22Rv1 (cell line): ENCODE measurements around the gene OR51F2.
"Not testable (repeated sequence)": the region's sequence is repeated elsewhere in the genome, so short reads cannot be mapped to it uniquely, and the experiment has no call there.

ENCODE experiments used
- H3K27ac ChIP-seq: fragments of 450-650 bp; 2 replicates; pipeline ENCODE4 v1.5.1; 2017
- CTCF ChIP-seq: fragments of 450-650 bp; IDR thresholded peaks from 2 replicates; pipeline ENCODE4 v1.5.1; 2017; ENCODE audit warnings: mild to moderate bottlenecking
- ZFX ChIP-seq: fragments of 450-650 bp; IDR thresholded peaks from 2 replicates; pipeline ENCODE4 v1.6.1; 2017; ENCODE audit warnings: antibody characterized with exemption, borderline replicate concordance

OR51F2 gene

GRCh38 chr11:4821021-4821420 lies at the start of gene OR51F2:
OR51F2 (plus strand) TSS chr11:4821321; CDS start chr11:4821422, 101 bp downstream.
- no peak within 1 kb of the TSS for H3K27ac ChIP-seq
- TF ChIP-seq CTCF (no peak), ZFX (no peak)

GRCh38 chr11:4782454-4782853 lies 38.7 kb upstream of the OR51F2 start:
- H3K27ac ChIP-seq: no peak overlapping the region
- TF ChIP-seq ZFX (no peak), CTCF (no peak)

- no peak overlapping the region for H3K27ac ChIP-seq
- TF ChIP-seq ZFX (no peak), CTCF (no peak)
Observed at GRCh38 chr11:4797206-4797605, 23.9 kb upstream of the OR51F2 start.

GRCh38 chr11:4798427-4799183 lies 22.5 kb upstream of the OR51F2 start:
- H3K27ac ChIP-seq: no peak overlapping the region
- TF ChIP-seq ZFX (no peak), CTCF (no peak)

GRCh38 chr11:4801316-4801715 lies 19.8 kb upstream of the OR51F2 start:
- H3K27ac ChIP-seq: not testable (repeated sequence)

GRCh38 chr11:4804280-4804679 lies 16.8 kb upstream of the OR51F2 start, which contains the start of gene OR52R1:
OR52R1 (minus strand) TSS chr11:4804380; CDS start chr11:4804380, 0 bp downstream.
- TF ChIP-seq CTCF: no peak
- TF ChIP-seq ZFX: no peak

GRCh38 chr11:4808476-4808875 lies 12.6 kb upstream of the OR51F2 start:
- TF ChIP-seq ZFX (no peak), CTCF (no peak)
- H3K27ac ChIP-seq: no peak overlapping the region

More at GRCh38 chr11:4804280-4804679, 16.8 kb upstream of the OR51F2 start, which contains the start of gene OR52R1:
- H3K27ac ChIP-seq: no peak within 1 kb of the TSS
